Epithelial cell of proximal tubule (primary cell): ENCODE data around the gene CTNND2. TPM values are rescaled to one million over a fixed set of nuclear protein-coding genes. Genes with fewer than 3 reads are reported as not detected.
"Not testable (repeated sequence)": the region's sequence is repeated elsewhere in the genome, so short reads cannot be mapped to it uniquely, and the experiment has no call there.

ENCODE experiments used
- DNase-seq: peaks from one replicate; pipeline ENCODE4 v3.0.0-alpha.2; 2011; ENCODE audit warnings: low read depth
- H3K4me3 ChIP-seq: 2 replicates; pipeline ENCODE4 v1.5.1; 2011; ENCODE audit warnings: low read depth, mild to moderate bottlenecking, low read length
- CTCF ChIP-seq: conservative IDR thresholded peaks from 2 replicates; pipeline ENCODE4 v1.5.1; 2012; ENCODE audit warnings: low read depth, mild to moderate bottlenecking, low read length
- total RNA-seq: library from RNA; depleted of rRNA; stranded (reverse); fragments of >200 nt; gene quantifications from 2 replicates; pipeline ENCODE4 v1.2.3, GENCODE V29; 2015

CTNND2 gene
- total RNA-seq, 1 donor from 2014 or later: 0.12 TPM

GRCh38 chr5:11852717-11853087 lies 51.5 kb downstream of the CTNND2 start:
- no peak for TF ChIP-seq CTCF
- no peak for DNase-seq
- H3K4me3 ChIP-seq: no peak overlapping the region

- TF ChIP-seq CTCF: no peak
- DNase-seq: no peak
- no peak overlapping the region for H3K4me3 ChIP-seq
These were observed 52.1 kb downstream of the CTNND2 start for GRCh38 chr5:11851965-11852716.

GRCh38 chr5:11851416-11851815 lies 52.8 kb downstream of the CTNND2 start:
- no peak overlapping the region for H3K4me3 ChIP-seq
- DNase-seq: no peak
- no peak for TF ChIP-seq CTCF

GRCh38 chr5:11828566-11828965 lies 75.7 kb downstream of the CTNND2 start:
- H3K4me3 ChIP-seq, DNase-seq: not testable (repeated sequence)

- TF ChIP-seq CTCF: no peak
These were observed 81.6 kb downstream of the CTNND2 start for GRCh38 chr5:11822598-11822997.

GRCh38 chr5:11815916-11816315 lies 88.3 kb downstream of the CTNND2 start:
- no peak for DNase-seq
- TF ChIP-seq CTCF: no peak
- no peak overlapping the region for H3K4me3 ChIP-seq

More at GRCh38 chr5:11822598-11822997, 81.6 kb downstream of the CTNND2 start:
- no peak for DNase-seq
- H3K4me3 ChIP-seq: no peak overlapping the region

GRCh38 chr5:11815481-11815880 lies 88.8 kb downstream of the CTNND2 start:
- TF ChIP-seq CTCF: no peak
- no peak overlapping the region for H3K4me3 ChIP-seq
- no peak for DNase-seq
